ENCODE results near the gene B4GAT1.

B4GAT1 gene

DNA sequence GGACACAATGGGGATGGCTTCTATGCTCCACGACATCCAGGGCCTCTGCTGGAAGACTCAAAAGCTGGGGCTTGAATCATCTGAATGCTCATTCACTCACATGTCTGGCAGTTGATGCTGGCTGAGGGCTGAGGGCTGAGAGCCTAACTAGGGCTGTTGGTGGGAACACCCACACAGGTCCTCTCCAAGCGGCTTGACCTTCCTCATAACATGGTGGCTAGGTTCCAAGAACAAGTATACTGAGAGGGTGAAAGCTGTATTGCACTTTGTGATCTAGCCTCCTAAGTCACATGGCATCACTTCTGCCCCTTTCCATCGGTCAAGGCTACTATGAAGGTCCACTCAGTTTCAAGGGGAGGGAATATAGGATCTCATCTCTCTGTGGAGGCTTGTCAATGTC, 48.2 kb downstream of the B4GAT1 start:
- TF ChIP-seq, protein P1, sequence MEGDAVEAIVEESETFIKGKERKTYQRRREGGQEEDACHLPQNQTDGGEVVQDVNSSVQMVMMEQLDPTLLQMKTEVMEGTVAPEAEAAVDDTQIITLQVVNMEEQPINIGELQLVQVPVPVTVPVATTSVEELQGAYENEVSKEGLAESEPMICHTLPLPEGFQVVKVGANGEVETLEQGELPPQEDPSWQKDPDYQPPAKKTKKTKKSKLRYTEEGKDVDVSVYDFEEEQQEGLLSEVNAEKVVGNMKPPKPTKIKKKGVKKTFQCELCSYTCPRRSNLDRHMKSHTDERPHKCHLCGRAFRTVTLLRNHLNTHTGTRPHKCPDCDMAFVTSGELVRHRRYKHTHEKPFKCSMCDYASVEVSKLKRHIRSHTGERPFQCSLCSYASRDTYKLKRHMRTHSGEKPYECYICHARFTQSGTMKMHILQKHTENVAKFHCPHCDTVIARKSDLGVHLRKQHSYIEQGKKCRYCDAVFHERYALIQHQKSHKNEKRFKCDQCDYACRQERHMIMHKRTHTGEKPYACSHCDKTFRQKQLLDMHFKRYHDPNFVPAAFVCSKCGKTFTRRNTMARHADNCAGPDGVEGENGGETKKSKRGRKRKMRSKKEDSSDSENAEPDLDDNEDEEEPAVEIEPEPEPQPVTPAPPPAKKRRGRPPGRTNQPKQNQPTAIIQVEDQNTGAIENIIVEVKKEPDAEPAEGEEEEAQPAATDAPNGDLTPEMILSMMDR (IDR thresholded peaks at IDR 0.05; ENCODE audit: low read depth, low read length): no peak
- H3K9me3 ChIP-seq (ENCODE audit: severe bottlenecking): no peaks in the 10 kb centered on the region
- H3K36me3 ChIP-seq: peaks cover 5% of the 10 kb centered on the region
- H3K27ac ChIP-seq: no peak overlapping the region
- H3K27me3 ChIP-seq (ENCODE audit: insufficient read depth, low read depth, severe bottlenecking): no peaks in the 10 kb centered on the region
- no peak overlapping the region for H3K4me3 ChIP-seq (ENCODE audit: low read depth, low read length)
- no peak for DNase-seq

DNA sequence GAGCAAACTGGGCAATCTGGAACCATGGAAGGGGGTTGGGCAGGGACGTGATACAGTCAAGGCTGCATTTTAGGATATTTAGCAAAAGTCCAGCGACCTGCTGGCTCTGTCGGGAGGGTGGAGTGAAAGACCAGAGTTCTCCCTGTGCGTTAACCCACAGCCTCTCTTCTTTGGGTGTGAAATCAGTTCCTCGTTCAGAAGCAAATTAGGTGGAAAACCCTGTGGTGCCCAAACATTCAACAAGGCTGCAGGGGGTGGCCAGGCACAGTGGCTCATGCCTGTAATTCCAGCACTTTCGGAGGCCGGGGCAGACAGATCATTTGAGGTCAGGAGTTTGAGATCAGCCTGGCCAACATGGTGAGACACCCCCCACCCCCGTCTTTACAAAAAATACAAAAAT, 49.8 kb downstream of the B4GAT1 start:
- H3K9me3 ChIP-seq (ENCODE audit: severe bottlenecking): no peaks in the 10 kb centered on the region
- peaks cover 5% of the 10 kb centered on the region for H3K36me3 ChIP-seq
- DNase-seq: no peak
- H3K4me3 ChIP-seq (ENCODE audit: low read depth, low read length): no peak overlapping the region
- H3K27me3 ChIP-seq (ENCODE audit: insufficient read depth, low read depth, severe bottlenecking): no peaks in the 10 kb centered on the region
- TF ChIP-seq, protein P1 (IDR thresholded peaks at IDR 0.05; ENCODE audit: low read depth, low read length): no peak
- no peak overlapping the region for H3K27ac ChIP-seq
